Gastrocnemius medialis (tissue), 4 donors: ENCODE measurements around the gene KLHDC7A. TPM values are rescaled to one million over a fixed set of nuclear protein-coding genes. Genes with fewer than 3 reads are reported as not detected.

Experiments used
- ATAC-seq, 2 donors: fragments of 150-250 bp; one replicate each; pipeline ENCODE4 v1.9.1; 2016
- DNase-seq, 2 donors: peaks; one replicate each; pipeline ENCODE4 v3.0.0-alpha.2; 2019
- H3K27ac ChIP-seq, 4 donors: fragments of 200-600 bp; sonication (generic); 1 replicate in 1 of 4; 2 replicates in 3 of 4; pipeline ENCODE4 v1.5.1; 2016 to 2018; ENCODE audit warnings: mild to moderate bottlenecking in 2 of 4, moderate library complexity in 1 of 4
- H3K27me3 ChIP-seq, 3 donors: fragments of 200-600 bp; sonication (generic) in 2 of 3; 1 replicate in 1 of 3; 2 replicates in 2 of 3; pipeline versions ENCODE4 v1.5.1 to v1.6.0; 2016 to 2019; ENCODE audit warnings: mild to moderate bottlenecking in 1 of 3, moderate library complexity in 1 of 3
- H3K36me3 ChIP-seq, 2 donors: fragments of 200-600 bp; sonication (generic) in 1 of 2; one replicate each; pipeline ENCODE4 v1.5.1; 2017 to 2018
- H3K4me1 ChIP-seq, 2 donors: fragments of 200-600 bp; sonication (generic) in 1 of 2; one replicate each; pipeline ENCODE4 v1.5.1; 2016 to 2017; ENCODE audit warnings: mild to moderate bottlenecking in 2 of 2
- H3K4me3 ChIP-seq, 4 donors: fragments of 200-600 bp; sonication (generic) in 3 of 4; 1 replicate in 1 of 4; 2 replicates in 3 of 4; pipeline ENCODE4 v1.5.1; 2016 to 2019; ENCODE audit warnings: mild to moderate bottlenecking in 2 of 4
- H3K9me3 ChIP-seq, 3 donors: fragments of 200-600 bp; sonication (generic) in 2 of 3; 1 replicate in 1 of 3; 2 replicates in 2 of 3; pipeline ENCODE4 v1.5.1; 2016 to 2019
- CTCF ChIP-seq, 5 experiments: fragments of 450-650 bp in 3 of 5; fragments of 200-600 bp in 2 of 5; sonication (generic) in 2 of 5; IDR thresholded peaks in 4 of 5; conservative IDR thresholded peaks in 1 of 5; 1 replicate in 4 of 5; 2 replicates in 1 of 5; pipeline ENCODE4 v1.5.1; 2016 to 2019; ENCODE audit warnings: antibody characterized with exemption in 5 of 5, mild to moderate bottlenecking in 3 of 5, moderate library complexity in 3 of 5
- POLR2A ChIP-seq, 2 donors: fragments of 450-650 bp; IDR thresholded peaks; one replicate each; pipeline ENCODE4 v1.6.1; 2017; ENCODE audit warnings: antibody characterized with exemption in 2 of 2, mild to moderate bottlenecking in 2 of 2, moderate library complexity in 2 of 2
- in situ Hi-C, 4 donors: fragments of 200-750 bp; cut with MboI; loops; one replicate each; pipeline versions ENCODE4 v1.15.0 to v1.8.0; 2017; ENCODE audit warnings: low sequenced_read_pairs in 4 of 4
- intact Hi-C: fragments of 100-400 bp; cut with DNase I; formaldehyde crosslinking; loops from one replicate; pipeline ENCODE4 v1.15.1; 2023; ENCODE audit warnings: low total_unique reads
- total RNA-seq, 4 donors: library from RNA; depleted of rRNA; stranded (reverse); fragments of >200 nt; gene quantifications; one replicate each; pipeline versions ENCODE4 v1.1.0 to v1.2.3, GENCODE V29; 2016

The KLHDC7A gene
- under 1 TPM in 1 of 4 donors, not detected in 3; 0.13 TPM for total RNA-seq

GRCh38 chr1:18480315-18481189 is at the start of gene KLHDC7A:
Gene KLHDC7A (plus strand): TSS chr1:18480930. CDS start chr1:18480982, 52 bp downstream.
- TF ChIP-seq POLR2A (IDR thresholded peaks at IDR 0.05) = no peak
- TF ChIP-seq CTCF (IDR thresholded peaks at IDR 0.05 in 4 of 5, conservative IDR thresholded peaks at IDR 0.05 in 1 of 5) = no peak
- ATAC-seq = no peak
- H3K4me3 ChIP-seq = no peak within 1 kb of the TSS
- H3K36me3 ChIP-seq = no peaks in the 10 kb centered on the region
- no peak for DNase-seq
- intact Hi-C loops (no loop called here), in situ Hi-C loops (no loop called here)
- no peaks in the 10 kb centered on the region for H3K4me1 ChIP-seq
- H3K9me3 ChIP-seq = no peaks in the 10 kb centered on the region
- peaks cover 0 to 37% (median 22%) of the 10 kb centered on the region in 3 donors for H3K27me3 ChIP-seq
- H3K27ac ChIP-seq = no peak within 1 kb of the TSS

GRCh38 chr1:18434041-18434440 is 46.7 kb upstream of the KLHDC7A start:
- in situ Hi-C loops (no loop called here), intact Hi-C loops (no loop called here)
- ATAC-seq = no peak
- no peaks in the 10 kb centered on the region for H3K4me1 ChIP-seq
- H3K9me3 ChIP-seq = no peaks in the 10 kb centered on the region
- H3K36me3 ChIP-seq = no peaks in the 10 kb centered on the region
- peaks cover 0 to 6% (median 5%) of the 10 kb centered on the region in 3 donors for H3K27me3 ChIP-seq
- no peak for TF ChIP-seq CTCF (IDR thresholded peaks at IDR 0.05 in 4 of 5, conservative IDR thresholded peaks at IDR 0.05 in 1 of 5)
- TF ChIP-seq POLR2A (IDR thresholded peaks at IDR 0.05) = no peak
- no peak overlapping the region for H3K27ac ChIP-seq
- DNase-seq = no peak
- no peak overlapping the region for H3K4me3 ChIP-seq

GRCh38 chr1:18440385-18441226 is 40.1 kb upstream of the KLHDC7A start:
- DNase-seq (no peak), ATAC-seq (no peak)
- Histone ChIP-seq H3K4me1 (no peaks in the 10 kb centered on the region), H3K36me3 (no peaks in the 10 kb centered on the region), H3K27me3 (peaks cover 0 to 5% (median 0%) of the 10 kb centered on the region in 3 donors), H3K27ac (no peak overlapping the region), H3K4me3 (no peak overlapping the region), H3K9me3 (no peaks in the 10 kb centered on the region)
- in situ Hi-C loops (no loop called here), intact Hi-C loops (no loop called here)
- TF ChIP-seq POLR2A (IDR thresholded peaks at IDR 0.05) (no peak), CTCF (IDR thresholded peaks at IDR 0.05 in 4 of 5, conservative IDR thresholded peaks at IDR 0.05 in 1 of 5) (no peak)

- no peaks in the 10 kb centered on the region for H3K9me3 ChIP-seq
- ATAC-seq (no peak), DNase-seq (no peak)
- in situ Hi-C loops = no loop called here
- H3K4me1 ChIP-seq = no peaks in the 10 kb centered on the region
- H3K27me3 ChIP-seq = peaks cover 0 to 7% (median 3%) of the 10 kb centered on the region in 3 donors
- H3K4me3 ChIP-seq = no peak overlapping the region
- H3K27ac ChIP-seq = no peak overlapping the region
- intact Hi-C loops = no loop called here
- TF ChIP-seq POLR2A (IDR thresholded peaks at IDR 0.05) (no peak), CTCF (IDR thresholded peaks at IDR 0.05 in 4 of 5, conservative IDR thresholded peaks at IDR 0.05 in 1 of 5) (no peak)
- H3K36me3 ChIP-seq = no peaks in the 10 kb centered on the region
These were observed 36.9 kb upstream of the KLHDC7A start for GRCh38 chr1:18443587-18444520.
